Astrocyte (in vitro differentiated cells and primary cell): ENCODE data around the gene PLEKHG5. TPM values are rescaled to one million over a fixed set of nuclear protein-coding genes. Genes with fewer than 3 reads are reported as not detected.

Experiments
- DNase-seq: peaks from one replicate; pipeline ENCODE4 v3.0.0-alpha.2; 2010; ENCODE audit warnings: low read depth
- FAIRE-seq: peaks from 2 replicates; lab custom pipeline; 2011; peaks lifted over from hg19 to GRCh38; lab: Jason Lieb, UNC
- H2AFZ ChIP-seq: 2 replicates; pipeline ENCODE4 v1.6.0; 2012; ENCODE audit warnings: low read depth, low read length, inconsistent platforms
- H3K27ac ChIP-seq: 2 replicates; pipeline ENCODE4 v1.5.1; 2011; ENCODE audit warnings: low read depth, low read length, inconsistent platforms
- H3K27me3 ChIP-seq: 2 replicates; pipeline ENCODE4 v1.6.0; 2011; ENCODE audit warnings: low read length, inconsistent platforms; ENCODE audit not compliant: insufficient read depth
- H3K36me3 ChIP-seq: 2 replicates; pipeline ENCODE4 v1.5.1; 2011; ENCODE audit warnings: low read length, inconsistent platforms; ENCODE audit not compliant: insufficient read depth
- H3K4me1 ChIP-seq: 2 replicates; pipeline ENCODE4 v1.5.1; 2011; ENCODE audit warnings: low read length, inconsistent platforms; ENCODE audit not compliant: insufficient read depth
- H3K4me2 ChIP-seq: 2 replicates; pipeline ENCODE4 v1.6.0; 2012; ENCODE audit warnings: low read length, inconsistent platforms
- H3K4me3 ChIP-seq: 2 replicates; pipeline ENCODE4 v1.5.1; 2011; ENCODE audit warnings: low read depth, mild to moderate bottlenecking, low read length, inconsistent platforms; ENCODE audit not compliant: insufficient read depth
- H3K79me2 ChIP-seq: 2 replicates; pipeline ENCODE4 v1.6.0; 2012; ENCODE audit warnings: mild to moderate bottlenecking, low read length, inconsistent platforms; ENCODE audit not compliant: insufficient read depth
- H3K9ac ChIP-seq: 2 replicates; pipeline ENCODE4 v1.6.0; 2012; ENCODE audit warnings: mild to moderate bottlenecking, low read length, inconsistent platforms
- H3K9me3 ChIP-seq: 2 replicates; pipeline ENCODE4 v1.5.1; 2012; ENCODE audit warnings: low read depth, mild to moderate bottlenecking, low read length, inconsistent platforms; ENCODE audit not compliant: insufficient read depth
- H4K20me1 ChIP-seq: 2 replicates; pipeline ENCODE4 v1.6.0; 2012; ENCODE audit warnings: low read length, inconsistent platforms; ENCODE audit not compliant: insufficient read depth
- H3K27ac Mint-ChIP-seq: one replicate; pipeline ENCODE4 v1.8.0; 2021; ENCODE audit warnings: mild to moderate bottlenecking, mixed read lengths; ENCODE audit not compliant: unreplicated experiment
- H3K27me3 Mint-ChIP-seq: one replicate; pipeline ENCODE4 v1.8.0; 2021; ENCODE audit warnings: low read depth, mixed read lengths; ENCODE audit not compliant: unreplicated experiment
- H3K36me3 Mint-ChIP-seq: one replicate; pipeline ENCODE4 v1.8.0; 2021; ENCODE audit warnings: low read depth, mixed read lengths; ENCODE audit not compliant: unreplicated experiment
- H3K4me1 Mint-ChIP-seq: one replicate; pipeline ENCODE4 v1.8.0; 2021; ENCODE audit warnings: low read depth, mixed read lengths; ENCODE audit not compliant: unreplicated experiment
- H3K4me3 Mint-ChIP-seq: one replicate; pipeline ENCODE4 v1.8.0; 2021; ENCODE audit warnings: mild to moderate bottlenecking, moderate library complexity, mixed read lengths; ENCODE audit not compliant: unreplicated experiment
- H3K9me3 Mint-ChIP-seq: one replicate; pipeline ENCODE4 v1.8.0; 2021; ENCODE audit warnings: mild to moderate bottlenecking, mixed read lengths; ENCODE audit not compliant: unreplicated experiment
- CTCF ChIP-seq: IDR thresholded peaks from 2 replicates; pipeline ENCODE4 v1.5.1; 2011; ENCODE audit warnings: low read depth, mild to moderate bottlenecking, inconsistent platforms, low read length, moderate library complexity; ENCODE audit not compliant: insufficient read depth
- EZH2 ChIP-seq: IDR thresholded peaks from 2 replicates; pipeline ENCODE4 v1.6.1; 2012; ENCODE audit warnings: mild to moderate bottlenecking, low read length, inconsistent platforms; ENCODE audit not compliant: insufficient read depth
- total RNA-seq: library from RNA; stranded (reverse); gene quantifications from 2 replicates; pipeline ENCODE4 v1.2.1, GENCODE V29; 2021

Gene PLEKHG5
- total RNA-seq, 1 donor from 2014 or later: 25.1 TPM

GRCh38 chr1:6491081-6491449 is 402 bp downstream of the PLEKHG5 start:
- Histone ChIP-seq H2AFZ (peak overlapping the region; percentile 87), H4K20me1 (peaks cover 6% of the 10 kb centered on the region), H3K27me3 (no peaks in the 10 kb centered on the region), H3K9me3 (no peaks in the 10 kb centered on the region), H3K4me1 (peaks cover 49% of the 10 kb centered on the region), H3K9ac (peak overlapping the region; percentile 96), H3K27ac (peak overlapping the region; percentile 95), H3K36me3 (no peaks in the 10 kb centered on the region), H3K4me3 (peak overlapping the region; percentile 91), H3K4me2 (peak overlapping the region; percentile 100), H3K79me2 (peaks cover 51% of the 10 kb centered on the region)
- Mint-ChIP-seq H3K27ac (peak overlapping the region; percentile 86), H3K36me3 (peaks cover 2% of the 10 kb centered on the region), H3K9me3 (no peaks in the 10 kb centered on the region), H3K4me1 (peaks cover 10% of the 10 kb centered on the region), H3K27me3 (no peaks in the 10 kb centered on the region), H3K4me3 (peak overlapping the region; percentile 86)
- no peak for TF ChIP-seq CTCF
- TF ChIP-seq EZH2: no peak
- FAIRE-seq (no peak), DNase-seq (no peak)

GRCh38 chr1:6490181-6491080 is 1.0 kb downstream of the PLEKHG5 start:
- Mint-ChIP-seq H3K4me1 (peaks cover 8% of the 10 kb centered on the region), H3K27ac (no peak overlapping the region), H3K4me3 (peak overlapping the region; percentile 86), H3K36me3 (peaks cover 2% of the 10 kb centered on the region), H3K27me3 (no peaks in the 10 kb centered on the region), H3K9me3 (no peaks in the 10 kb centered on the region)
- Histone ChIP-seq H3K36me3 (no peaks in the 10 kb centered on the region), H3K4me2 (peak overlapping the region; percentile 100), H2AFZ (peak overlapping the region; percentile 87), H3K4me1 (peaks cover 45% of the 10 kb centered on the region), H3K27ac (peak overlapping the region; percentile 95), H3K9ac (peak overlapping the region; percentile 96), H3K27me3 (no peaks in the 10 kb centered on the region), H4K20me1 (peaks cover 6% of the 10 kb centered on the region), H3K9me3 (no peaks in the 10 kb centered on the region), H3K4me3 (peak overlapping the region; percentile 91), H3K79me2 (peaks cover 49% of the 10 kb centered on the region)
- TF ChIP-seq EZH2 (no peak), CTCF (no peak)
- DNase-seq (peak; percentile 69), FAIRE-seq (no peak)

DNA sequence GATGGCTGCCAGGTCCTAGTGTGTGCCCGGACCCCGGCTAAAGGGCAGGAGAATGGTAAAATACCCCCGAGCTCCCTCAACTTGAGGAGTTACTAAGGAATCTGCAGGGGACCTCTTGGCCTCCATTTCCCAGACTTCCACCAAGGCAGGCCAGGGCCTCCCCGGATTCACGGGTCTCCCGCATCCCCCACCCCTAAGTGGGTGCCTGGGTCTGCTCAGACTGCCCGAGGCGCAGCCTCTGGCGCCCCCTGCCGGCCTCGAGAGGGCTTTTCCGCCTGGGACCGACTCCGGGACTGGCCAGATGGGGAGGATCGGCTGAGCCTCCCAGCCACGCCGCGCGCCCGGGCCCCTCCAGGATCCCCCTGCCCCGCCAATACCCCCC is 1.7 kb downstream of the PLEKHG5 start:
- peak; percentile 29 for DNase-seq
- Histone ChIP-seq H3K27me3 (no peaks in the 10 kb centered on the region), H3K4me3 (peak overlapping the region; percentile 91), H3K79me2 (peaks cover 55% of the 10 kb centered on the region), H2AFZ (peak overlapping the region; percentile 87), H3K9me3 (no peaks in the 10 kb centered on the region), H3K4me2 (peak overlapping the region; percentile 100), H3K36me3 (no peaks in the 10 kb centered on the region), H3K4me1 (peaks cover 43% of the 10 kb centered on the region), H3K27ac (peak overlapping the region; percentile 95), H4K20me1 (peaks cover 6% of the 10 kb centered on the region), H3K9ac (peak overlapping the region; percentile 96)
- FAIRE-seq: no peak
- TF ChIP-seq CTCF (peak; percentile 62), EZH2 (no peak)
- Mint-ChIP-seq H3K4me3 (peak overlapping the region; percentile 86), H3K9me3 (no peaks in the 10 kb centered on the region), H3K27ac (no peak overlapping the region), H3K36me3 (peaks cover 2% of the 10 kb centered on the region), H3K4me1 (peaks cover 8% of the 10 kb centered on the region), H3K27me3 (no peaks in the 10 kb centered on the region)
